ENCODE results near the gene CPSF7. TPM values are rescaled to one million over a fixed set of nuclear protein-coding genes. Genes with fewer than 3 reads are reported as not detected.
A peak's percentile ranks its signal among the peaks of the same experiment; 100 is the strongest.

Gene CPSF7
- total and polyA plus RNA-seq, 10 of the 15 experiments (the other 5 are each of a cell fraction or from before 2014, with no cell fraction given), result 14.9 to 93.1 (median 60.9) TPM

GRCh38 chr11:61384271-61385242 lies 45.2 kb downstream of the CPSF7 start:
- ChIA-PET SMC1A (ENCODE audit: uncharacterized antibody, unreplicated experiment) (interaction anchor here (0.9 to 9.7 kb wide), 29 partner anchors 8 to 553 kb away, joined by 3 to 414 read pairs (median 7); partner anchors contain the start of genes CYB561A3, DDB1, TKFC and TMEM138), CTCF (interaction anchor here (0.5 to 9.0 kb wide), 32 partner anchors 10 to 553 kb away, joined by 3 to 729 read pairs (median 6); partner anchors contain the start of genes CPSF7, CYB561A3, DDB1 and SDHAF2), POLR2A (interaction anchor here (0.6 to 8.3 kb wide), 7 partner anchors 8 to 195 kb away, joined by 3 to 86 read pairs (median 4); partner anchors contain the start of genes DDB1, TKFC and TMEM216), RAD21 (ENCODE audit: unreplicated experiment) (interaction anchor here (1.0 to 6.2 kb wide), 20 partner anchors 8 to 554 kb away, joined by 3 to 424 read pairs (median 7); partner anchors contain the start of genes CYB561A3, DDB1, TKFC and TMEM138)
- H3K9me3 ChIP-seq (replicated peaks; ENCODE audit: control insufficient read depth, insufficient read depth, low read length), result no peaks in the 10 kb centered on the region
- 82% methylated on average over 15 of the region's 15 CpGs for WGBS (ENCODE audit: insufficient coverage, insufficient replicate concordance, low lambda C conversion rate, missing lambda C conversion rate)
- H3K79me2 ChIP-seq (ENCODE audit: control insufficient read depth, insufficient read depth, low read length), result no peaks in the 10 kb centered on the region
- no peak overlapping the region for H2AFZ ChIP-seq (ENCODE audit: control insufficient read depth, low read depth, low read length)
- in situ Hi-C loops (cut with MboI), result loop anchor here (5.0 kb wide), 1 partner anchor 47 kb away; no protein-coding TSS in a partner anchor
- H3K9ac ChIP-seq (ENCODE audit: control insufficient read depth, insufficient read depth, low read length), result no peak overlapping the region
- no peak overlapping the region for H3K4me2 ChIP-seq (ENCODE audit: control insufficient read depth, insufficient read depth)
- intact Hi-C loops (cut with micrococcal nuclease; ENCODE audit: unreplicated experiment), result loop anchor here (1.0 to 2.0 kb wide), 3 partner anchors 28 to 130 kb away; no protein-coding TSS in a partner anchor
- H3K27me3 ChIP-seq (replicated peaks in 1 of 2; ENCODE audit: control insufficient read depth in 2 of 2, insufficient read depth in 2 of 2, low read length in 1 of 2), result no peaks in the 10 kb centered on the region
- DNase-seq (ENCODE audit: low read depth, low spot score) (no peak), FAIRE-seq (no peak), ATAC-seq (peak; percentile 63)
- H3K4me1 ChIP-seq (ENCODE audit: control insufficient read depth, insufficient read depth, low read length), result no peaks in the 10 kb centered on the region
- no peaks in the 10 kb centered on the region for H4K20me1 ChIP-seq (ENCODE audit: control insufficient read depth, insufficient read depth)
- TF ChIP-seq SMC3 (IDR thresholded peaks at IDR 0.05; ENCODE audit: borderline replicate concordance, low read length), result peak; percentile 32; the same call in 1 of the 2 replicates
- TF ChIP-seq EP300 (IDR thresholded peaks at IDR 0.05; ENCODE audit: borderline replicate concordance in 1 of 2, control insufficient read depth in 1 of 2, low read depth in 2 of 2, low read length in 2 of 2), result no peak
- no peak for TF ChIP-seq NFYB (IDR thresholded peaks at IDR 0.05; ENCODE audit: insufficient read depth, low read depth, low read length)
- no peak for TF ChIP-seq IRF5 (IDR thresholded peaks at IDR 0.05; ENCODE audit: borderline replicate concordance)
- no peak for TF ChIP-seq MYB (IDR thresholded peaks at IDR 0.05; ENCODE audit: borderline replicate concordance, low read depth, low read length)
- peak; percentile 24 to 55 (median 48); a peak in 5 of 6 replicates for TF ChIP-seq CTCF (IDR thresholded peaks at IDR 0.05 in 2 of 3, conservative IDR thresholded peaks at IDR 0.05 in 1 of 3; ENCODE audit: control insufficient read depth in 2 of 3, extremely low read depth in 1 of 3, insufficient read depth in 1 of 3, low read depth in 3 of 3, low read length in 3 of 3)
- peak; percentile 20; the same call in 1 of the 2 replicates for TF ChIP-seq IKZF1 (conservative IDR thresholded peaks at IDR 0.05)
- peak; percentile 60 for TF ChIP-seq RAD21 (IDR thresholded peaks at IDR 0.05; ENCODE audit: insufficient read depth, low read depth, low read length)
- TF ChIP-seq BHLHE40 (IDR thresholded peaks at IDR 0.05; ENCODE audit: borderline replicate concordance in 1 of 2, low read depth in 2 of 2, low read length in 1 of 2), result no peak
- no peak overlapping the region for H3K27ac ChIP-seq (ENCODE audit: control insufficient read depth, insufficient read depth)
- peaks cover 0 to 1% of the 10 kb centered on the region in 2 experiments; a peak in 1 of 4 replicates for H3K36me3 ChIP-seq (ENCODE audit: control insufficient read depth in 2 of 2, insufficient read depth in 2 of 2, low read length in 1 of 2)
- no TSS peak for BruUV-seq (replicated peaks)
- no peak overlapping the region for H3K4me3 ChIP-seq
